Brain microvascular endothelial cell (primary cell): ENCODE measurements around the gene TCP11.
A peak's percentile ranks its signal among the peaks of the same experiment; 100 is the strongest.

ENCODE experiments used
- DNase-seq: peaks from one replicate; pipeline ENCODE4 v3.0.0-alpha.2; 2020
- H3K27ac ChIP-seq: fragments of 250-450 bp; sonication (Bioruptor Pico); 2 replicates; pipeline ENCODE4 v1.5.1; 2020; ENCODE audit warnings: mild to moderate bottlenecking, moderate library complexity
- H3K27me3 ChIP-seq: fragments of 250-450 bp; sonication (Bioruptor Pico); replicated peaks from 2 replicates; pipeline ENCODE4 v1.5.1; 2020; ENCODE audit warnings: mild to moderate bottlenecking
- H3K36me3 ChIP-seq: fragments of 250-450 bp; sonication (Bioruptor Pico); replicated peaks from 2 replicates; pipeline ENCODE4 v1.5.1; 2020; ENCODE audit warnings: mild to moderate bottlenecking
- H3K4me3 ChIP-seq: 2 replicates; pipeline ENCODE4 v1.5.1; 2011; ENCODE audit warnings: low read depth, mild to moderate bottlenecking, control low read depth, low read length, moderate library complexity
- CTCF ChIP-seq: IDR thresholded peaks from 2 replicates; pipeline ENCODE4 v1.5.1; 2011; ENCODE audit warnings: low read depth, mild to moderate bottlenecking, moderate library complexity, low read length, control low read depth, inconsistent platforms; ENCODE audit errors: missing control alignments
- in situ Hi-C: cut with HindIII; loops from 2 replicates; pipeline ENCODE4 v1.10.0; 2017; ENCODE audit warnings: low sequenced_read_pairs, low pct_ligation_motif_present

TCP11 gene

GRCh38 chr6:35141007-35141655 is at the start of gene TCP11:
TCP11 (minus strand) TSS chr6:35141339; CDS start chr6:35140870, 469 bp downstream.
- TF ChIP-seq CTCF: no peak
- no peak for DNase-seq
- in situ Hi-C loops: loop anchor here (25.0 kb wide), 1 partner anchor 96 kb away; no protein-coding TSS in a partner anchor

GRCh38 chr6:35190306-35190705 is 49.2 kb upstream of the TCP11 start:
- Histone ChIP-seq H3K27ac (no peak overlapping the region), H3K27me3 (no peaks in the 10 kb centered on the region), H3K4me3 (no peak overlapping the region), H3K36me3 (no peaks in the 10 kb centered on the region)
- TF ChIP-seq CTCF: no peak
- DNase-seq: no peak
- in situ Hi-C loops: no loop called here

More at GRCh38 chr6:35141007-35141655, at the start of gene TCP11:
- Histone ChIP-seq H3K36me3 (no peaks in the 10 kb centered on the region), H3K27me3 (no peaks in the 10 kb centered on the region), H3K27ac (no peak within 1 kb of the TSS), H3K4me3 (no peak within 1 kb of the TSS)

- no peak for TF ChIP-seq CTCF
- H3K36me3 ChIP-seq: no peaks in the 10 kb centered on the region
- no peaks in the 10 kb centered on the region for H3K27me3 ChIP-seq
- H3K4me3 ChIP-seq: no peak overlapping the region
- H3K27ac ChIP-seq: no peak overlapping the region
- DNase-seq: no peak
- in situ Hi-C loops: no loop called here
Observed at GRCh38 chr6:35188886-35189285, 47.7 kb upstream of the TCP11 start.

GRCh38 chr6:35186571-35186970 is 45.4 kb upstream of the TCP11 start:
- DNase-seq: no peak
- in situ Hi-C loops: no loop called here
- TF ChIP-seq CTCF: no peak
- H3K36me3 ChIP-seq: no peaks in the 10 kb centered on the region
- H3K27me3 ChIP-seq: no peaks in the 10 kb centered on the region
- no peak overlapping the region for H3K27ac ChIP-seq
- no peak overlapping the region for H3K4me3 ChIP-seq

- in situ Hi-C loops: no loop called here
- no peak for DNase-seq
- Histone ChIP-seq H3K27me3 (no peaks in the 10 kb centered on the region), H3K4me3 (no peak overlapping the region), H3K27ac (no peak overlapping the region), H3K36me3 (no peaks in the 10 kb centered on the region)
- no peak for TF ChIP-seq CTCF
Observed at GRCh38 chr6:35185971-35186370, 44.8 kb upstream of the TCP11 start.

GRCh38 chr6:35185302-35185681 is 44.2 kb upstream of the TCP11 start:
- TF ChIP-seq CTCF: no peak
- peak; percentile 44 for DNase-seq

More at GRCh38 chr6:35185302-35185681, 44.2 kb upstream of the TCP11 start:
- Histone ChIP-seq H3K4me3 (no peak overlapping the region), H3K27ac (no peak overlapping the region), H3K36me3 (no peaks in the 10 kb centered on the region), H3K27me3 (no peaks in the 10 kb centered on the region)
- in situ Hi-C loops: no loop called here
